Liver (tissue), 9 donors: Measurements from ENCODE around the gene GSTA2. TPM values are rescaled to one million over a fixed set of nuclear protein-coding genes. Genes with fewer than 3 reads are reported as not detected.

Source experiments
- DNase-seq: peaks from one replicate; pipeline ENCODE4 v3.0.0-alpha.2; 2017; ENCODE audit warnings: low spot score
- H3K27ac ChIP-seq, 2 donors: one replicate each; pipeline ENCODE4 v1.7.0; 2013; ENCODE audit warnings: inconsistent platforms in 2 of 2, low read length in 2 of 2, control low read depth in 1 of 2, low read depth in 1 of 2, mild to moderate bottlenecking in 1 of 2
- H3K27me3 ChIP-seq, 4 donors: one replicate each; pipeline versions ENCODE4 v1.6.1 to v1.7.0; 2013; ENCODE audit warnings: low read length in 3 of 4, inconsistent platforms in 1 of 4, mild to moderate bottlenecking in 1 of 4, moderate library complexity in 1 of 4; ENCODE audit not compliant: control insufficient read depth in 4 of 4, insufficient read depth in 4 of 4
- H3K36me3 ChIP-seq, 4 donors: one replicate each; pipeline versions ENCODE4 v1.6.1 to v1.7.0; 2013; ENCODE audit warnings: low read length in 3 of 4, mild to moderate bottlenecking in 3 of 4, low read depth in 1 of 4, moderate library complexity in 1 of 4; ENCODE audit not compliant: control insufficient read depth in 4 of 4, insufficient read depth in 3 of 4
- H3K4me1 ChIP-seq, 4 donors: one replicate each; pipeline versions ENCODE4 v1.6.1 to v1.7.0; 2013; ENCODE audit warnings: low read length in 3 of 4, mild to moderate bottlenecking in 3 of 4, moderate library complexity in 1 of 4; ENCODE audit not compliant: control insufficient read depth in 4 of 4, insufficient read depth in 4 of 4
- H3K4me3 ChIP-seq, 3 donors: one replicate each; pipeline versions ENCODE4 v1.6.1 to v1.7.0; 2013; ENCODE audit warnings: low read length in 3 of 3, control low read depth in 1 of 3, low read depth in 1 of 3, mild to moderate bottlenecking in 1 of 3
- H3K9ac ChIP-seq, 2 donors: one replicate each; pipeline ENCODE4 v1.7.0; 2013; ENCODE audit warnings: low read length in 2 of 2, mild to moderate bottlenecking in 2 of 2, moderate library complexity in 2 of 2, control low read depth in 1 of 2, low read depth in 1 of 2
- H3K9me3 ChIP-seq, 4 donors: one replicate each; pipeline versions ENCODE4 v1.6.1 to v1.7.0; 2013; ENCODE audit warnings: low read length in 3 of 4; ENCODE audit not compliant: control insufficient read depth in 4 of 4
- ATF3 ChIP-seq: IDR thresholded peaks from 2 replicates; pipeline ENCODE4 v1.6.1; 2016; ENCODE audit warnings: antibody characterized with exemption
- EGR1 ChIP-seq, 2 donors: IDR thresholded peaks; 2 replicates each; pipeline ENCODE4 v1.6.1; 2016 to 2018; ENCODE audit warnings: antibody characterized with exemption in 2 of 2, low read depth in 2 of 2
- FOXA1 ChIP-seq: IDR thresholded peaks from 2 replicates; pipeline ENCODE4 v1.6.1; 2016; ENCODE audit warnings: antibody characterized with exemption
- FOXA2 ChIP-seq: IDR thresholded peaks from 2 replicates; pipeline ENCODE4 v1.6.1; 2016; ENCODE audit warnings: antibody characterized with exemption
- GABPA ChIP-seq, 2 donors: IDR thresholded peaks in 1 of 2; conservative IDR thresholded peaks in 1 of 2; 2 replicates each; pipeline ENCODE4 v1.6.1; 2016; ENCODE audit warnings: antibody characterized with exemption in 2 of 2, mild to moderate bottlenecking in 1 of 2, moderate library complexity in 1 of 2
- HNF4A ChIP-seq, 2 donors: conservative IDR thresholded peaks; 2 replicates each; pipeline ENCODE4 v1.6.1; 2016; ENCODE audit warnings: antibody characterized with exemption in 2 of 2, mild to moderate bottlenecking in 2 of 2
- HNF4G ChIP-seq: IDR thresholded peaks from 2 replicates; pipeline ENCODE4 v1.6.1; 2016; ENCODE audit warnings: antibody characterized with exemption
- JUND ChIP-seq, 2 donors: IDR thresholded peaks; 2 replicates each; pipeline ENCODE4 v1.6.1; 2016; ENCODE audit warnings: antibody characterized with exemption in 2 of 2
- NR2F2 ChIP-seq: IDR thresholded peaks from 2 replicates; pipeline ENCODE4 v1.6.1; 2016; ENCODE audit warnings: antibody characterized with exemption
- RAD21 ChIP-seq, 2 donors: IDR thresholded peaks; 2 replicates each; pipeline ENCODE4 v1.6.1; 2016; ENCODE audit warnings: antibody characterized with exemption in 2 of 2, mild to moderate bottlenecking in 2 of 2
- RXRA ChIP-seq, 2 donors: IDR thresholded peaks; 2 replicates each; pipeline ENCODE4 v1.6.1; 2017 to 2018; ENCODE audit warnings: antibody characterized with exemption in 2 of 2, mild to moderate bottlenecking in 1 of 2
- SP1 ChIP-seq: IDR thresholded peaks from 2 replicates; pipeline ENCODE4 v1.6.1; 2018; ENCODE audit warnings: antibody characterized with exemption, mild to moderate bottlenecking
- TAF1 ChIP-seq: conservative IDR thresholded peaks from 2 replicates; pipeline ENCODE4 v1.6.1; 2016; ENCODE audit warnings: antibody characterized with exemption, mild to moderate bottlenecking
- YY1 ChIP-seq: IDR thresholded peaks from 2 replicates; pipeline ENCODE4 v1.6.1; 2016; ENCODE audit warnings: antibody characterized with exemption, mild to moderate bottlenecking
- ZBTB33 ChIP-seq: IDR thresholded peaks from 2 replicates; pipeline ENCODE4 v1.6.1; 2016; ENCODE audit warnings: antibody characterized with exemption
- WGBS: extraction: QIAGEN DNeasy Blood & Tissue Kit; methylation state at CpG from one replicate; pipeline ENCODE4 v1.1.7; 2013; 5-methylcytosine and 5-hydroxymethylcytosine counted together
- polyA plus RNA-seq, 2 donors: library from polyadenylated mRNA; stranded (reverse) in 1 of 2; unstranded in 1 of 2; fragments of 200-250 nt in 1 of 2; fragments of >200 nt in 1 of 2; fragmentation: Nextera tagmentation in 1 of 2; extraction: Ambion mirVana in 1 of 2; gene quantifications; one replicate each; pipeline versions ENCODE4 v1.2.1 to v1.2.3, GENCODE V29; 2013 to 2015
- total RNA-seq, 2 donors: library from RNA; depleted of rRNA; stranded (reverse); fragments of >200 nt; gene quantifications; one replicate each; pipeline ENCODE4 v1.2.3, GENCODE V29; 2014
- TF ChIP-seq, protein P1 (sequence below): IDR thresholded peaks from 2 replicates; pipeline ENCODE4 v1.6.1; 2016; ENCODE audit warnings: antibody characterized with exemption
- TF ChIP-seq, protein P2 (sequence below): IDR thresholded peaks from 2 replicates; pipeline ENCODE4 v1.6.1; 2016; ENCODE audit warnings: antibody characterized with exemption, mild to moderate bottlenecking
- TF ChIP-seq, protein P3 (sequence below): fragments of 150-350 bp; IDR thresholded peaks from 2 replicates; pipeline ENCODE4 v1.5.1; 2017; ENCODE audit warnings: improper control_type of control experiment, low read depth, low read length; ENCODE audit not compliant: missing input control
- donor health status: healthy.
- donor health status: healthy.
- donor health status: healthy.
- donor health status: healthy.
- donor health status: healthy.

Gene GSTA2
- total and polyA plus RNA-seq, 4 donors: 1.4 to 110 (median 2.1) TPM

- Histone ChIP-seq H3K4me3 (no peak overlapping the region), H3K36me3 (no peaks in the 10 kb centered on the region), H3K27ac (peak overlapping the region in 1 of 2 donors; percentile 19), H3K27me3 (no peaks in the 10 kb centered on the region), H3K9ac (no peak overlapping the region), H3K9me3 (no peaks in the 10 kb centered on the region), H3K4me1 (peaks cover 23 to 61% (median 52%) of the 10 kb centered on the region in 4 donors)
- DNase-seq: no peak
- WGBS: 36% methylated on average over 2 of the region's 2 CpGs
- no peak for TF ChIP-seq HNF4G
- TF ChIP-seq, protein P1, sequence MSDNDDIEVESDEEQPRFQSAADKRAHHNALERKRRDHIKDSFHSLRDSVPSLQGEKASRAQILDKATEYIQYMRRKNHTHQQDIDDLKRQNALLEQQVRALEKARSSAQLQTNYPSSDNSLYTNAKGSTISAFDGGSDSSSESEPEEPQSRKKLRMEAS: no peak
- no peak for TF ChIP-seq YY1
- no peak for TF ChIP-seq TAF1
- no peak for TF ChIP-seq NR2F2
These were observed 37.1 kb downstream of the GSTA2 start for GRCh38 chr6:52726193-52726542.

- H3K4me3 ChIP-seq: no peak overlapping the region
- DNase-seq: no peak
- TF ChIP-seq ATF3 (peak; percentile 82), EGR1 (IDR thresholded peaks at IDR 0.05; ENCODE audit: low read depth in 2 of 2) (peak in 1 of 2 donors; percentile 36), RXRA (IDR thresholded peaks at IDR 0.05) (peak; percentile 90 to 93), YY1 (peak; percentile 75), RAD21 (IDR thresholded peaks at IDR 0.05) (peak; percentile 54 to 74), TAF1 (no peak), HNF4G (peak; percentile 96), ZBTB33 (peak; percentile 88), SP1 (peak; percentile 97), FOXA2 (peak; percentile 99), GABPA (IDR thresholded peaks at IDR 0.05 in 1 of 2, conservative IDR thresholded peaks at IDR 0.05 in 1 of 2) (no peak), NR2F2 (peak; percentile 40), FOXA1 (peak; percentile 98), HNF4A (conservative IDR thresholded peaks at IDR 0.05) (peak; percentile 98 to 99), JUND (IDR thresholded peaks at IDR 0.05) (peak; percentile 90 to 97)
- TF ChIP-seq, protein P2, sequence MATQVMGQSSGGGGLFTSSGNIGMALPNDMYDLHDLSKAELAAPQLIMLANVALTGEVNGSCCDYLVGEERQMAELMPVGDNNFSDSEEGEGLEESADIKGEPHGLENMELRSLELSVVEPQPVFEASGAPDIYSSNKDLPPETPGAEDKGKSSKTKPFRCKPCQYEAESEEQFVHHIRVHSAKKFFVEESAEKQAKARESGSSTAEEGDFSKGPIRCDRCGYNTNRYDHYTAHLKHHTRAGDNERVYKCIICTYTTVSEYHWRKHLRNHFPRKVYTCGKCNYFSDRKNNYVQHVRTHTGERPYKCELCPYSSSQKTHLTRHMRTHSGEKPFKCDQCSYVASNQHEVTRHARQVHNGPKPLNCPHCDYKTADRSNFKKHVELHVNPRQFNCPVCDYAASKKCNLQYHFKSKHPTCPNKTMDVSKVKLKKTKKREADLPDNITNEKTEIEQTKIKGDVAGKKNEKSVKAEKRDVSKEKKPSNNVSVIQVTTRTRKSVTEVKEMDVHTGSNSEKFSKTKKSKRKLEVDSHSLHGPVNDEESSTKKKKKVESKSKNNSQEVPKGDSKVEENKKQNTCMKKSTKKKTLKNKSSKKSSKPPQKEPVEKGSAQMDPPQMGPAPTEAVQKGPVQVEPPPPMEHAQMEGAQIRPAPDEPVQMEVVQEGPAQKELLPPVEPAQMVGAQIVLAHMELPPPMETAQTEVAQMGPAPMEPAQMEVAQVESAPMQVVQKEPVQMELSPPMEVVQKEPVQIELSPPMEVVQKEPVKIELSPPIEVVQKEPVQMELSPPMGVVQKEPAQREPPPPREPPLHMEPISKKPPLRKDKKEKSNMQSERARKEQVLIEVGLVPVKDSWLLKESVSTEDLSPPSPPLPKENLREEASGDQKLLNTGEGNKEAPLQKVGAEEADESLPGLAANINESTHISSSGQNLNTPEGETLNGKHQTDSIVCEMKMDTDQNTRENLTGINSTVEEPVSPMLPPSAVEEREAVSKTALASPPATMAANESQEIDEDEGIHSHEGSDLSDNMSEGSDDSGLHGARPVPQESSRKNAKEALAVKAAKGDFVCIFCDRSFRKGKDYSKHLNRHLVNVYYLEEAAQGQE: peak; percentile 81
- TF ChIP-seq, protein P3, sequence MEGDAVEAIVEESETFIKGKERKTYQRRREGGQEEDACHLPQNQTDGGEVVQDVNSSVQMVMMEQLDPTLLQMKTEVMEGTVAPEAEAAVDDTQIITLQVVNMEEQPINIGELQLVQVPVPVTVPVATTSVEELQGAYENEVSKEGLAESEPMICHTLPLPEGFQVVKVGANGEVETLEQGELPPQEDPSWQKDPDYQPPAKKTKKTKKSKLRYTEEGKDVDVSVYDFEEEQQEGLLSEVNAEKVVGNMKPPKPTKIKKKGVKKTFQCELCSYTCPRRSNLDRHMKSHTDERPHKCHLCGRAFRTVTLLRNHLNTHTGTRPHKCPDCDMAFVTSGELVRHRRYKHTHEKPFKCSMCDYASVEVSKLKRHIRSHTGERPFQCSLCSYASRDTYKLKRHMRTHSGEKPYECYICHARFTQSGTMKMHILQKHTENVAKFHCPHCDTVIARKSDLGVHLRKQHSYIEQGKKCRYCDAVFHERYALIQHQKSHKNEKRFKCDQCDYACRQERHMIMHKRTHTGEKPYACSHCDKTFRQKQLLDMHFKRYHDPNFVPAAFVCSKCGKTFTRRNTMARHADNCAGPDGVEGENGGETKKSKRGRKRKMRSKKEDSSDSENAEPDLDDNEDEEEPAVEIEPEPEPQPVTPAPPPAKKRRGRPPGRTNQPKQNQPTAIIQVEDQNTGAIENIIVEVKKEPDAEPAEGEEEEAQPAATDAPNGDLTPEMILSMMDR: no peak
- TF ChIP-seq, protein P1: peak; percentile 83
- H3K36me3 ChIP-seq: no peaks in the 10 kb centered on the region
- H3K4me1 ChIP-seq: peaks cover 23 to 61% (median 52%) of the 10 kb centered on the region in 4 donors
- 27% methylated on average over 2 of the region's 2 CpGs for WGBS
- H3K9ac ChIP-seq: no peak overlapping the region
- H3K27me3 ChIP-seq: no peaks in the 10 kb centered on the region
- peak overlapping the region; percentile 71 to 79 for H3K27ac ChIP-seq
- no peaks in the 10 kb centered on the region for H3K9me3 ChIP-seq
These were observed 37.6 kb downstream of the GSTA2 start for GRCh38 chr6:52725535-52726192.
